ENCODE data around the gene KITLG.

KITLG gene

DNA sequence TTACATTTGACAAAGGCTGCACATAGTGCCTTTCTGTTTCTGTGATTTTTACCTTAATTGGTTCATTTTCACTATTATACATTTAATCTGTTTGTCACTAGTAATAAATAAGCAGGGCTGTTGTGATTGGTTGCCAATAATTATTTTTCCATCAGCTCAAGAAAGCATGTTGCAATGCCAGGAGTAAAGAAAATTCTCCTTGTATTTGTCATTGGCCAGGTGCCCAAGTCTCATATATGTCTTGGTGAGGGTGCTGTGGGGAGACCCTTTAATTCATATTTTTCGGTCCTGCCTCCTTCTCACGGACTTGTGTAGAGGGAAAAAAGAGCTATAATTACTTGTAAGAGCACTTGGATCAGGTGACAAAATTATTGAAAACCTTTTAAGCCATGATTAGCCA, 108.0 kb downstream of the KITLG start:
- no peak for DNase-seq (ENCODE audit: low read depth in 1 of 2, low spot score in 1 of 2)
- Histone ChIP-seq H3K27me3 (ENCODE audit: insufficient read depth, poor library complexity, severe bottlenecking) (no peaks in the 10 kb centered on the region), H3K27ac (replicated peaks) (no peak overlapping the region), H3K4me3 (replicated peaks; ENCODE audit: insufficient read depth, low read length) (no peak overlapping the region)
- TF ChIP-seq, protein P1, sequence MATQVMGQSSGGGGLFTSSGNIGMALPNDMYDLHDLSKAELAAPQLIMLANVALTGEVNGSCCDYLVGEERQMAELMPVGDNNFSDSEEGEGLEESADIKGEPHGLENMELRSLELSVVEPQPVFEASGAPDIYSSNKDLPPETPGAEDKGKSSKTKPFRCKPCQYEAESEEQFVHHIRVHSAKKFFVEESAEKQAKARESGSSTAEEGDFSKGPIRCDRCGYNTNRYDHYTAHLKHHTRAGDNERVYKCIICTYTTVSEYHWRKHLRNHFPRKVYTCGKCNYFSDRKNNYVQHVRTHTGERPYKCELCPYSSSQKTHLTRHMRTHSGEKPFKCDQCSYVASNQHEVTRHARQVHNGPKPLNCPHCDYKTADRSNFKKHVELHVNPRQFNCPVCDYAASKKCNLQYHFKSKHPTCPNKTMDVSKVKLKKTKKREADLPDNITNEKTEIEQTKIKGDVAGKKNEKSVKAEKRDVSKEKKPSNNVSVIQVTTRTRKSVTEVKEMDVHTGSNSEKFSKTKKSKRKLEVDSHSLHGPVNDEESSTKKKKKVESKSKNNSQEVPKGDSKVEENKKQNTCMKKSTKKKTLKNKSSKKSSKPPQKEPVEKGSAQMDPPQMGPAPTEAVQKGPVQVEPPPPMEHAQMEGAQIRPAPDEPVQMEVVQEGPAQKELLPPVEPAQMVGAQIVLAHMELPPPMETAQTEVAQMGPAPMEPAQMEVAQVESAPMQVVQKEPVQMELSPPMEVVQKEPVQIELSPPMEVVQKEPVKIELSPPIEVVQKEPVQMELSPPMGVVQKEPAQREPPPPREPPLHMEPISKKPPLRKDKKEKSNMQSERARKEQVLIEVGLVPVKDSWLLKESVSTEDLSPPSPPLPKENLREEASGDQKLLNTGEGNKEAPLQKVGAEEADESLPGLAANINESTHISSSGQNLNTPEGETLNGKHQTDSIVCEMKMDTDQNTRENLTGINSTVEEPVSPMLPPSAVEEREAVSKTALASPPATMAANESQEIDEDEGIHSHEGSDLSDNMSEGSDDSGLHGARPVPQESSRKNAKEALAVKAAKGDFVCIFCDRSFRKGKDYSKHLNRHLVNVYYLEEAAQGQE (IDR thresholded peaks at IDR 0.05; ENCODE audit: insufficient replicate concordance, low read depth): no peak
- no peak for TF ChIP-seq GABPA (IDR thresholded peaks at IDR 0.05; ENCODE audit: low read depth)
- TF ChIP-seq SPI1 (IDR thresholded peaks at IDR 0.05; ENCODE audit: borderline replicate concordance, low read depth): no peak
- no peak for TF ChIP-seq POLR2AphosphoS5 (IDR thresholded peaks at IDR 0.05; ENCODE audit: low read depth)
- TF ChIP-seq, protein P2, sequence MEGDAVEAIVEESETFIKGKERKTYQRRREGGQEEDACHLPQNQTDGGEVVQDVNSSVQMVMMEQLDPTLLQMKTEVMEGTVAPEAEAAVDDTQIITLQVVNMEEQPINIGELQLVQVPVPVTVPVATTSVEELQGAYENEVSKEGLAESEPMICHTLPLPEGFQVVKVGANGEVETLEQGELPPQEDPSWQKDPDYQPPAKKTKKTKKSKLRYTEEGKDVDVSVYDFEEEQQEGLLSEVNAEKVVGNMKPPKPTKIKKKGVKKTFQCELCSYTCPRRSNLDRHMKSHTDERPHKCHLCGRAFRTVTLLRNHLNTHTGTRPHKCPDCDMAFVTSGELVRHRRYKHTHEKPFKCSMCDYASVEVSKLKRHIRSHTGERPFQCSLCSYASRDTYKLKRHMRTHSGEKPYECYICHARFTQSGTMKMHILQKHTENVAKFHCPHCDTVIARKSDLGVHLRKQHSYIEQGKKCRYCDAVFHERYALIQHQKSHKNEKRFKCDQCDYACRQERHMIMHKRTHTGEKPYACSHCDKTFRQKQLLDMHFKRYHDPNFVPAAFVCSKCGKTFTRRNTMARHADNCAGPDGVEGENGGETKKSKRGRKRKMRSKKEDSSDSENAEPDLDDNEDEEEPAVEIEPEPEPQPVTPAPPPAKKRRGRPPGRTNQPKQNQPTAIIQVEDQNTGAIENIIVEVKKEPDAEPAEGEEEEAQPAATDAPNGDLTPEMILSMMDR (IDR thresholded peaks at IDR 0.05; ENCODE audit: insufficient read depth, low read length): no peak

DNA sequence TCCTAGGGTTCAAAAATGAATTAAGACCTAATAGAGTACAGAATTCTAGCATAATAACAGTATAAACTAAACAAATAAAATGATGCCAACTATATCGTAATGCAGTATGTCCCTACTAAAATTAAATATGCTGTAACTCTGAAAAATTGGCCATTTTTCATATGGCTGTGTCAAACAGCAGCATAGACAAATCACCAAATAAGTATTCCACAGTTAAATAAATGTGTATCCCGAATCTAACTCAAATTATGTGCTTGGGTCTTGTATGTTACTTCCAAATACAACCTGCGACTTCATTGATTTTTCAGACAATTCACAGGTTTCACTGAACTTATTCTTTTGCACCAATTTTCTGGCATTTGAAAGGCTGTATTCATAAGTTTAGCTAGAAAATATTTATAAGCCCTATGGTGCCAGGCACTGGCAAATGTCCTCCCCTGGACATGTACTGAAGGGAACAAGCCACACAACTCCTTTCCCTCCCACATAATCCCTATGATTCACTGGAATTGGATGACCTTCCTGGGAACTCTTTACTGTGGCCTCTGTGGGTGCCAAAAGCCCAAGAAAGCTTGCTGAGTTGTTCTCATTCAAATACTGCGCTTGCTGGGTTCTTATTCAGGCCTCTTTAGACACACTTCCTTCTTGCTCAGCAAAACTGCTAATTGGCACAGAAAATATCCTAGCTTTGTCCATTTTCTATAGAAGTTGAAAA, 108.8 kb downstream of the KITLG start:
- Histone ChIP-seq H3K27me3 (ENCODE audit: insufficient read depth, poor library complexity, severe bottlenecking) (no peaks in the 10 kb centered on the region), H3K27ac (replicated peaks) (no peak overlapping the region), H3K4me3 (replicated peaks; ENCODE audit: insufficient read depth, low read length) (no peak overlapping the region)
- DNase-seq (ENCODE audit: low read depth in 1 of 2, low spot score in 1 of 2): no peak
- TF ChIP-seq POLR2AphosphoS5 (IDR thresholded peaks at IDR 0.05; ENCODE audit: low read depth): no peak
- no peak for TF ChIP-seq GABPA (IDR thresholded peaks at IDR 0.05; ENCODE audit: low read depth)
- TF ChIP-seq, protein P1 (IDR thresholded peaks at IDR 0.05; ENCODE audit: insufficient replicate concordance, low read depth): no peak
- no peak for TF ChIP-seq SPI1 (IDR thresholded peaks at IDR 0.05; ENCODE audit: borderline replicate concordance, low read depth)
- TF ChIP-seq, protein P2 (IDR thresholded peaks at IDR 0.05; ENCODE audit: insufficient read depth, low read length): no peak

GRCh38 chr12:88469154-88469553, 111.1 kb downstream of the KITLG start:
- Histone ChIP-seq H3K4me3 (replicated peaks; ENCODE audit: insufficient read depth, low read length) (no peak overlapping the region), H3K27ac (replicated peaks) (no peak overlapping the region), H3K27me3 (ENCODE audit: insufficient read depth, poor library complexity, severe bottlenecking) (no peaks in the 10 kb centered on the region)
- no peak for DNase-seq (ENCODE audit: low read depth in 1 of 2, low spot score in 1 of 2)
- TF ChIP-seq, protein P2 (IDR thresholded peaks at IDR 0.05; ENCODE audit: insufficient read depth, low read length): no peak
- TF ChIP-seq POLR2AphosphoS5 (IDR thresholded peaks at IDR 0.05; ENCODE audit: low read depth) (no peak), GABPA (IDR thresholded peaks at IDR 0.05; ENCODE audit: low read depth) (no peak)

GRCh38 chr12:88468581-88468980, 111.7 kb downstream of the KITLG start:
- no peak overlapping the region for H3K27ac ChIP-seq (replicated peaks)
- DNase-seq (ENCODE audit: low read depth in 1 of 2, low spot score in 1 of 2): no peak
- H3K27me3 ChIP-seq (ENCODE audit: insufficient read depth, poor library complexity, severe bottlenecking): no peaks in the 10 kb centered on the region
- TF ChIP-seq POLR2AphosphoS5 (IDR thresholded peaks at IDR 0.05; ENCODE audit: low read depth) (no peak), GABPA (IDR thresholded peaks at IDR 0.05; ENCODE audit: low read depth) (no peak), SPI1 (IDR thresholded peaks at IDR 0.05; ENCODE audit: borderline replicate concordance, low read depth) (no peak)
- TF ChIP-seq, protein P2 (IDR thresholded peaks at IDR 0.05; ENCODE audit: insufficient read depth, low read length): no peak
- TF ChIP-seq, protein P1 (IDR thresholded peaks at IDR 0.05; ENCODE audit: insufficient replicate concordance, low read depth): no peak
- H3K4me3 ChIP-seq (replicated peaks; ENCODE audit: insufficient read depth, low read length): no peak overlapping the region
